HG03097 (cell line): ENCODE data around the gene ROM1.
"Not testable (repeated sequence)": the region's sequence is repeated elsewhere in the genome, so short reads cannot be mapped to it uniquely, and the experiment has no call there.

Source experiments
- ATAC-seq: cut with Tn5 transposase; IDR thresholded peaks from one replicate; pipeline ENCODE4 v1.9.1; 2021; ENCODE audit not compliant: unreplicated experiment, low FRiP score

ROM1 gene

GRCh38 chr11:62605902-62606301, 7.2 kb upstream of the ROM1 start:
- ATAC-seq: no peak

GRCh38 chr11:62607714-62608113, 5.3 kb upstream of the ROM1 start:
- no peak for ATAC-seq

DNA sequence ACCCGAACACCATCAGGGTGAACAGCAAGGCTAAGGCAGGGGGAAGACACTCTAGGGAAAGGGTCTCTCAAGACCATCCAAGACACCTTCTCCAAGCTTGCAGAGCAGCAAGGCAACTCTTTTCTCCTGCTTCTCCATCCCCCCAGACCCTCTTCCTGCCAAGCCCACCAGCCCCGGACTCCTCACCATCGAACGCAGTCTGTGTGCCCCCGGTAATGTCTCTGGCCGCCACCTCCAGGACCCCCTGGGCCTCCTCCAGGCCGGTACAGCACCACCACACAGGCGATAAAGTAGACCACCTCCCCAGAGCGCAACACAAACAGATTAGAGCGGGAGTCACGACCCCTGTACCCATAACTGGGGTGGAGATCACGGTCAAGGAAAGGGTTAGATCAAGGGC, 4.3 kb upstream of the ROM1 start:
- no peak for ATAC-seq

- no peak for ATAC-seq
These were observed 2.7 kb upstream of the ROM1 start for GRCh38 chr11:62610403-62610802.

DNA sequence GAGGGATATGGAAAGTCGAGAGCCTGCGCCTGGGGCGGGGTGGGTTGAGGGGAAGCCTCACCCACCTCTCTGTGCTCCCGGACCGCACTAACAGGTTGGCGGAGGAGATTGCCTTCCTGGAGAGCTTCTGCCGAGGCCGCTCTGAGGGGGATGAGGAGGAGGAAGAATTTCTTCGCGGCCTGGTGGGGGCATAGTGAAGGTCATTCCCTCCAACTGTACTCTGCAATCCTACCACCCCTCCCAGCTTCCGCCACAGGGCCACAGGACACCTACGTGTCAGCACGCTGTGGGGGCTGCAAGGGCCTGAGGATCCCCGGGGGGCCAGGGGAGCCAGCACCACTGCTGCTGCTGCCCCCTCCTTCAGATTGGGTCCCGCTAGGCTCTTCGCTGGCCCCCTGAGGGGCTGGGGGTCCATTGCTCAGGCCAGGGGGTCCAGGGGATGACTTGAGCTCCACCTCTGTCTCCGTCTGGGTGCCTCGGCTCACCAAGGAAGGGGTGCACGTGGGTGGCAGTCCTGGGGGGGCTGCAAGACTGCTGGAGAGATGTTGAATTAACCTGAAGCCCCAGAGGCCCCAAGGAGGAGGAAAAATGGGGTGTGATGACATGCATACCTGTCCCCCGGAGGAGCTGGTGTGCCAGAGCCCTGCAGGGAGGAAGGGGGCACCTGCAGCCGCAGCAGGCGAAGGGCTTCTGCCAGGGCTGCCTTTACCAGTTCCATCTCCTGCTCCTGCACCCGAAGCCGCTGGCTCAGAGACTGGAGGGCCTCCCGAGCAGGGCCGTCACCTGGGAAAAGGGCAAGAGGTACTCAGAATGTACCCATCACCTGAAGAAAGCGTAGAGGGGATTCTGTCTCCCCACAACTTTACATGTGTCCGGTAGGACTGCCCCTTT, 2.0 kb upstream of the ROM1 start:
- ATAC-seq: no peak

DNA sequence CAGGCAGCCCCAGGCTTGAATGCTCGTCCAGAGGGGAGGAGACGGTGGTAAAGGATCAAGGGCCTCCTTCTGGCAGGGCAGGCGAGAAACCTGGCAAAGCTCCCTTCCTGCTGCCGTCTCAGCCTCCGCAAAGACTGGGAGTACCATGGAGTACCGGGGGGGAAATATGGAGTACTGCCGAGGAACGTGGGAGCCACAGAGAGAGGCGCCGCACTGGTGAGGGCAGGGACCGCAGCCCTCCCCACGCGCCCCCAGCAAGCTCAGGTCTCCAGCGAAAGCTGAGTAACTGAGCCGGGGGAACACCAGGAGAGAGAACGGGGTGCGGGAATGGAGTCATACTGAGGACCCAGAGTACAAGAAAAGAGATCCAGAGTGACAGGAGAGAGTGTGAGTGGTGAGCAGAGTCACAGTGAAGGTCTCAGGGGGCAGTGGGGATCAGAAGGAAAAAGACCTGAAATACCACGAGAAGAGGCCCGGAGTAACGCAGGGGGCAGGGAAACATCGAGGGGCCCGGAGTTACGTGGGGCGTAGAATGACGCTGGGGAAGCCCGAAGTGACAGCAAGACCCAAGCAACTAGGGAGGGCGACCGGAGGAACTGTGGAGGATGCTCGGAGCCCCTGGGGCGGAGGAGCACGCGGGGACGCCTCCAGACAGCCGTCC, 1.2 kb upstream of the ROM1 start:
- peak; percentile 7 for ATAC-seq

GRCh38 chr11:62613291-62613778, 278 bp downstream of the ROM1 start:
- no peak for ATAC-seq

DNA sequence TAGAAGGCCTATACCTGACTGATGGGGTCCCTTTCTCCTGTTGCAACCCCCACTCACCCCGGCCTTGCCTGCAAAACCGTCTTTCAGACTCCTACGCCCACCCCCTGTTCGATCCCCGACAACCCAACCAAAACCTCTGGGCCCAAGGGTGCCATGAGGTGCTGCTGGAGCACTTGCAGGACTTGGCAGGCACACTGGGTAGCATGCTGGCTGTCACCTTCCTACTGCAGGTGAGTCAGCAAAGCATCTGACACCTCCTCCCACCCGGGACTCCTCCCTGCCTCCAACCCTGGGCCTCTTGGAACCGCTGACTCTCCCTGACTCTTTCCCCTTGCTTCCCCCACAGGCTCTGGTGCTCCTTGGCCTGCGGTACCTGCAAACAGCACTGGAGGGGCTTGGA, 1.2 kb downstream of the ROM1 start:
- no peak for ATAC-seq

DNA sequence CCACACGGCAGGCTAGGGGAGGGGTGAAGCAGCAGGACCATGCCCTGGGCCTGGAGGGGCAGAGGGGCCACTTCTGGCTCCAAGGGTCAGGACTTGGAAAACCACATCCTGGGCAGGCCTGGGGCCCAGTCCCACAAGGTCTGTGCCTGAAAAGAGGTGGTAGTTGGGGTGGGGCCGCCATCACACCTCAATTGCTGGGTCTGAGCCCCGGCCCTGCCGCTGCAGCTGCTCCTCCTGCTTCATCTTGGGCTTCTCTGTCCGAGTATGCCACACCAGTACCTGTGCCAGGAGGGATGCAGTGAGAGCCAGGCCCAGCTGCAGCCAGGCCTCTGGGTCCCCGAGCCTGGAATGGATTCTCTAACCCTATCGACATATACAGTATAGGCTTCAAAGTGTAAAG, 2.5 kb downstream of the ROM1 start:
- no peak for ATAC-seq

DNA sequence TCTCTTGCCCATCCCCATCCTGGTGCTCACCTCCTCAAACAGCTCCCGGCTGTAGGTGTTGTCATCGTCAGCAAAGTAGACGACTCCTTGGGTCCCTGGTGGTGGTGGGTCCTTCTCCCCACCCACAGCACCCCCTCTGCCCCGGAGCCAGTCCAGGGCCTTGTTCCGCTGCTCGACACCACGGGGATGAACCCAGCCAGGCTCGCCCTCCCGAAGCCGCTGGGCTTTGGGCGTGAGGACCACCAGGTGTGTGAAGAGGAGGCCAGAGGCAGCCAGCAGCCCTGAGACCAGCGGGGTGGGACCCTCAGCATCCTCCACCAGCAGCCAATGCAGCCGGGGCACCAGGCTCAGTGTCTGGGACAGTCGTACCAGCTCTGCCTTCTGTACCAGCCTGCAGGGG, 3.9 kb downstream of the ROM1 start:
- ATAC-seq: not testable (repeated sequence)

- no peak for ATAC-seq
These were observed 8.0 kb downstream of the ROM1 start for GRCh38 chr11:62621027-62621566.

- ATAC-seq: peak; percentile 95
These were observed 8.8 kb downstream of the ROM1 start, which contains the start of gene B3GAT3 for GRCh38 chr11:62621567-62622470. Gene B3GAT3 (minus strand): TSS chr11:62621986. CDS start chr11:62621947, 39 bp downstream.

DNA sequence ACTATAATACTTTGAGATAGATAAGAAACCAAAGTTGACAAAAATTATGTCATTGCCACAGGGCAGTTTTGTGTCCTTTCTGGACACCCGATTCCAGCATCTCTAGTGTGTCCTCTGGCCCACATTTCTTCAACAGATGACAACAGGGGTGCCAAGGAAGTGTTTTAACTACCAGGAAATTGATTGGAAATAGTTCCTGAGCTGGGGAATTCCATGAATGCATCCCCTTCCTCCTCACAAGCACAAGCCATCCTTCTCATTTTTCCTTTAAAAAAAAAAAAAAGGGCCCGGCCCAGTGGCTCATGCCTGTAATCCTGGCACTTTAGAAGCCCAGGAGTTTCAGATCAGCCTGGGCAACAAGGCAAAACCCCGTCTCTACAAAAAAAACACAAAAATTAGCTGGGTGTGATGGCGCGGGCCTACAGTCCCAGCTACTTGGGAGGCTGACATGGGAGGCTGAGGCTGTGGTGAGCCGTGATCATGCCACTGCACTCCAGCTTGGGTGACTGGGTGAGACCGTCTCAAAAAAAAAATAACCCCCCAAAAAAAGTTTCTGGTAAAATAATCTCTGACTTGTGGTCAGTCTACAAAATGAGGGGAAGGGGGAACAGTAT, 9.5 kb downstream of the ROM1 start:
- ATAC-seq: no peak

DNA sequence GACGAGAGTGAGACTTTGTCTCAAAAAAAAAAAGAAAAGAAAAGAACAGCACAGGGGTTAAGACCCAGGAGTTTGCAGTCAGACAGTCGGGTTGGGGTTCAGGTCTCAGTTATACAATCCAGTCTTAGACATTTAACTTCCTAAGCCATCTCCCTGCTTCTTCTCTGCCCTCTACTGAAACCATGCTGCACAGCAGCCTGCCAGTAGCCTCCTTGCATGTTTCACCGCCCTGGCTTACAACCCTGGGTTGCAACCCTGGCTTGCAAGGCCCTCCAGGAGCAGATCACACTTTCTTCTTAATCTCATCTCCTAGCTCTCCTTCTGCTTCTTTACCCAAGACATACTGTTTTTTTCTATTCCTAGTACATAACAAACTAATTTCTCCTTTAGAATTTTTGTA, 14.7 kb downstream of the ROM1 start:
- no peak for ATAC-seq

DNA sequence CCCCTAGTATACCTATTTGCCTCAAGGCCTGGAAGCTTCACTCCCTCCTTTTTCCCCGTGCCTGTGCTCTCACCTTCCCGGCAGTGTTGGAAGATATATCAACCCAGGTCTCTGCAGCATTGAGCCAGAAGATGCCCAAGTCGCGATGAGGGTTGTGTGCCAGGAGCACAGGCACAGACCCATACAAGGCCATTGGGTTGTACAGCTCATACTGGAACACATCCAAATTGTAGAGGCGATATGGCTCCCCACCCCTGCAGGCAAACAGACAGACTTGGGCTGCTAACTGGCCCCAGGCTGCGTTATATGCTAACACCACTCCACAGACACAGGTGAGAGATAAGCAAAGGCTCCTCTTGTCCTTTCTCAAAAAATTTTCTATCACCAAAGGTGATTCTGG, 19.4 kb downstream of the ROM1 start:
- ATAC-seq: no peak

- ATAC-seq: no peak
These were observed 31.2 kb downstream of the ROM1 start for GRCh38 chr11:62644220-62644619.

- no peak for ATAC-seq
These were observed 32.6 kb downstream of the ROM1 start for GRCh38 chr11:62645671-62645945.

GRCh38 chr11:62645946-62646824, 33.1 kb downstream of the ROM1 start, which contains the start of gene GANAB:
Gene GANAB (minus strand): TSS chr11:62646613. CDS start chr11:62646599, 14 bp downstream.
- ATAC-seq: peak; percentile 86
